H1 (cell line): ENCODE data around the gene MYO9A. TPM values are rescaled to one million over a fixed set of nuclear protein-coding genes. Genes with fewer than 3 reads are reported as not detected.

Experiments
- CHD7 ChIP-seq: fragments of 300-600 bp; sonication (generic); IDR thresholded peaks from 2 replicates; pipeline ENCODE4 v1.7.1; 2012; ENCODE audit warnings: low read length, moderate library complexity, mild to moderate bottlenecking, inconsistent platforms; ENCODE audit not compliant: insufficient replicate concordance
- JUND ChIP-seq: IDR thresholded peaks from 2 replicates; pipeline ENCODE4 v1.6.1; 2011; ENCODE audit warnings: mild to moderate bottlenecking, improper control_type of control experiment, low read length
- RXRA ChIP-seq: IDR thresholded peaks from 2 replicates; pipeline ENCODE4 v1.6.1; 2011; ENCODE audit warnings: low read depth, mild to moderate bottlenecking, low read length, moderate library complexity; ENCODE audit not compliant: insufficient read depth
- TAF7 ChIP-seq: optimal IDR thresholded peaks from 2 replicates; pipeline ENCODE3; 2011; ENCODE audit warnings: low read depth, mild to moderate bottlenecking, inconsistent platforms, low read length, moderate library complexity, borderline replicate concordance
- polyA plus RNA-seq, 7 experiments: library from polyadenylated mRNA; depleted of rRNA in 3 of 7; stranded (reverse) in 5 of 7; unstranded in 2 of 7; fragments of >200 nt in 5 of 7; fragments of 200-250 nt in 2 of 7; gene quantifications; 1 replicate in 5 of 7; 2 replicates in 1 of 7; 4 replicates in 1 of 7; pipeline versions ENCODE4 v1.2.1 to v1.2.3, GENCODE V29; 2011 to 2013; ENCODE audit warnings: missing spikeins in 2 of 7, mixed read lengths in 2 of 7
- total RNA-seq: library from RNA; stranded (reverse); fragmentation: NEBNext Ultra II Directional; extraction: Animal tissue kit (Norgen Biotek cat#: 25700); gene quantifications from 2 replicates; pipeline ENCODE4 v1.2.1, GENCODE V29; 2021

The MYO9A gene
- total and polyA plus RNA-seq, 2 of the 8 experiments (the other 6 are each of a cell fraction or from before 2014, with no cell fraction given), result 3.9 to 26.0 TPM

GRCh38 chr15:71914092-71914491 lies 203.9 kb downstream of the MYO9A start (continued):
- TF ChIP-seq CHD7, result no peak
- TF ChIP-seq JUND, result no peak
- no peak for TF ChIP-seq RXRA
- no peak for TF ChIP-seq TAF7
